Thyroid gland (tissue), 4 donors: ENCODE data around the gene GID8.

Experiments used
- CTCF ChIP-seq, 6 experiments: fragments of 200-600 bp in 3 of 6; fragments of 450-650 bp in 3 of 6; sonication (generic) in 3 of 6; IDR thresholded peaks; one replicate each; pipeline ENCODE4 v1.5.1; 2016 to 2019; ENCODE audit warnings: antibody characterized with exemption in 6 of 6, mild to moderate bottlenecking in 2 of 6, inconsistent platforms in 1 of 6, moderate library complexity in 1 of 6
- POLR2A ChIP-seq, 2 donors: fragments of 450-650 bp; IDR thresholded peaks; one replicate each; pipeline ENCODE4 v1.6.1; 2017; ENCODE audit warnings: antibody characterized with exemption in 2 of 2, mild to moderate bottlenecking in 2 of 2, moderate library complexity in 1 of 2

GRCh38 chr20:62971950-62972844 is 34.2 kb downstream of the GID8 start:
- peak; percentile 61 to 94 (median 88) for TF ChIP-seq CTCF (IDR thresholded peaks at IDR 0.05)
- no peak for TF ChIP-seq POLR2A (IDR thresholded peaks at IDR 0.05)
